K562 (cell line): ENCODE measurements around the gene C1orf50. TPM values are rescaled to one million over a fixed set of nuclear protein-coding genes. Genes with fewer than 3 reads are reported as not detected.

Experiments
- DMBX1 ChIP-seq: fragments of 250-450 bp; sonication (Bioruptor Pico); IDR thresholded peaks from 2 replicates; pipeline ENCODE4 v1.8.0; 2022; ENCODE audit warnings: inconsistent platforms, mild to moderate bottlenecking, moderate library complexity, borderline replicate concordance
- RBM22 ChIP-seq: fragments of 200-400 bp; formaldehyde crosslinking; IDR thresholded peaks from 2 replicates; pipeline ENCODE4 v1.6.1; 2018; ENCODE audit warnings: low read length, low read depth; ENCODE audit not compliant: poor library complexity, severe bottlenecking
- RCOR1 ChIP-seq, 2 experiments: IDR thresholded peaks; 2 replicates each; pipeline ENCODE4 v1.6.1; 2012; ENCODE audit warnings: low read depth in 2 of 2, low read length in 2 of 2, borderline replicate concordance in 1 of 2, improper control_type of control experiment in 1 of 2
- ZBTB40 ChIP-seq, 2 experiments: fragments of 450-650 bp in 1 of 2; sonication (generic) in 1 of 2; formaldehyde crosslinking in 1 of 2; IDR thresholded peaks; 2 replicates each; pipeline versions ENCODE4 v1.7.1 to v1.9.0; 2016 to 2022; ENCODE audit warnings: inconsistent platforms in 1 of 2, mild to moderate bottlenecking in 1 of 2, missing genetic modification reagents in 1 of 2
- ZC3H11A ChIP-seq: IDR thresholded peaks from 2 replicates; pipeline ENCODE4 v1.6.1; 2012; ENCODE audit warnings: low read depth, low read length, improper control_type of control experiment
- polyA plus RNA-seq, 8 experiments: library from polyadenylated mRNA; depleted of rRNA in 4 of 8; stranded (reverse) in 5 of 8; unstranded in 3 of 8; fragments of >200 nt; fragmentation: Nextera tagmentation in 2 of 8; fragmentation: Illumina TruSeq in 1 of 8; extraction: Ambion mirVana in 2 of 8; extraction: Trizol in 1 of 8; gene quantifications; 2 replicates each; pipeline versions ENCODE4 v1.2.1 to v1.2.3, GENCODE V29; 2011 to 2014; ENCODE audit warnings: inconsistent platforms in 1 of 8, missing spikeins in 1 of 8
- total RNA-seq, 7 experiments: library from RNA; depleted of rRNA in 6 of 7; stranded (reverse); fragments of >200 nt in 6 of 7; fragmentation: Illumina TruSeq in 2 of 7; extraction: Trizol in 2 of 7; gene quantifications; 2 replicates each; pipeline versions ENCODE4 v1.2.1 to v1.2.3, GENCODE V29; 2011 to 2021; ENCODE audit warnings: low replicate concordance in 1 of 7

Gene C1orf50
- total and polyA plus RNA-seq, 9 of the 15 experiments (the other 6 are each of a cell fraction or from before 2014, with no cell fraction given) = 0.55 to 13.9 (median 5.2) TPM

- TF ChIP-seq RCOR1 (IDR thresholded peaks at IDR 0.05; ENCODE audit: borderline replicate concordance in 1 of 2, low read depth in 2 of 2, low read length in 2 of 2) = no peak
- peak; percentile 29; the same call in 1 of the 2 replicates for TF ChIP-seq ZBTB40 (IDR thresholded peaks at IDR 0.05)
- TF ChIP-seq ZBTB40 (CRISPR knock-in tag; IDR thresholded peaks at IDR 0.05) = no peak
- TF ChIP-seq RBM22 = no peak
- no peak for TF ChIP-seq DMBX1 (CRISPR knock-in tag)
- TF ChIP-seq ZC3H11A = no peak
These were observed 57.5 kb downstream of the C1orf50 start (continued) for GRCh38 chr1:42824481-42825035.
